ENCODE data around the gene CSMD2.

The CSMD2 gene

GRCh38 chr1:34153246-34153645, 11.8 kb downstream of the CSMD2 start:
- no peak for DNase-seq

- no peak for DNase-seq
These were observed 15.5 kb downstream of the CSMD2 start for GRCh38 chr1:34149501-34149900.

- DNase-seq = no peak
These were observed 17.7 kb downstream of the CSMD2 start for GRCh38 chr1:34147301-34147700.

GRCh38 chr1:34144766-34145165, 20.3 kb downstream of the CSMD2 start:
- DNase-seq = no peak

- no peak for DNase-seq
These were observed 21.1 kb downstream of the CSMD2 start for GRCh38 chr1:34143975-34144374.

- no peak for DNase-seq
These were observed 24.9 kb downstream of the CSMD2 start for GRCh38 chr1:34140011-34140676.

GRCh38 chr1:34137411-34137810, 27.6 kb downstream of the CSMD2 start:
- DNase-seq = no peak

GRCh38 chr1:34132161-34132420, 32.9 kb downstream of the CSMD2 start:
- no peak for DNase-seq

- no peak for DNase-seq
These were observed 33.5 kb downstream of the CSMD2 start for GRCh38 chr1:34131396-34132160.

- DNase-seq = no peak
These were observed 34.7 kb downstream of the CSMD2 start for GRCh38 chr1:34130306-34130705.

- DNase-seq = no peak
These were observed 35.4 kb downstream of the CSMD2 start for GRCh38 chr1:34129630-34130029.

GRCh38 chr1:34128186-34128889, 36.7 kb downstream of the CSMD2 start:
- no peak for DNase-seq

- no peak for DNase-seq
These were observed 37.7 kb downstream of the CSMD2 start for GRCh38 chr1:34127006-34128000.

- DNase-seq = no peak
These were observed 38.5 kb downstream of the CSMD2 start for GRCh38 chr1:34126486-34126885.

- no peak for DNase-seq
These were observed 39.2 kb downstream of the CSMD2 start for GRCh38 chr1:34125721-34126380.

GRCh38 chr1:34122080-34122932, 42.7 kb downstream of the CSMD2 start:
- no peak for DNase-seq

GRCh38 chr1:34115233-34115632, 49.8 kb downstream of the CSMD2 start:
- DNase-seq = no peak

GRCh38 chr1:34113887-34114286, 51.1 kb downstream of the CSMD2 start:
- peak; percentile 25 for DNase-seq

- no peak for DNase-seq
These were observed 51.7 kb downstream of the CSMD2 start for GRCh38 chr1:34113362-34113761.

- no peak for DNase-seq
These were observed 56.3 kb downstream of the CSMD2 start for GRCh38 chr1:34108711-34109110.

GRCh38 chr1:34108269-34108668, 56.8 kb downstream of the CSMD2 start:
- DNase-seq = no peak
